ENCODE results near the gene PGAP6. TPM values are rescaled to one million over a fixed set of nuclear protein-coding genes. Genes with fewer than 3 reads are reported as not detected.

PGAP6 gene
- total and polyA plus RNA-seq, 9 of the 15 experiments (the other 6 are each of a cell fraction or from before 2014, with no cell fraction given): 0.45 to 50.2 (median 39.3) TPM

- TF ChIP-seq MGA (IDR thresholded peaks at IDR 0.05) (peak; percentile 82), TOE1 (IDR thresholded peaks at IDR 0.05; ENCODE audit: borderline replicate concordance) (peak; percentile 91), TOE1 (CRISPR knock-in tag; IDR thresholded peaks at IDR 0.05; ENCODE audit: borderline replicate concordance, low read depth) (no peak), HDAC2 (IDR thresholded peaks at IDR 0.05) (peak; percentile 86), SMARCE1 (IDR thresholded peaks at IDR 0.05) (peak; percentile 73; the same call in 1 of the 2 replicates), RBBP5 (IDR thresholded peaks at IDR 0.05; ENCODE audit: borderline replicate concordance, insufficient read depth, low read length, poor library complexity, severe bottlenecking) (peak; percentile 71), MAX (CRISPR knock-in tag; IDR thresholded peaks at IDR 0.05) (peak; percentile 88), KAT8 (IDR thresholded peaks at IDR 0.05; ENCODE audit: low read depth) (no peak), OTX1 (CRISPR knock-in tag; IDR thresholded peaks at IDR 0.05) (no peak), NKRF (IDR thresholded peaks at IDR 0.05; ENCODE audit: borderline replicate concordance) (peak; percentile 73; the same call in 1 of the 2 replicates), PCBP1 (IDR thresholded peaks at IDR 0.05; ENCODE audit: low read depth, low read length, poor library complexity, severe bottlenecking) (peak; percentile 39), ZBED1 (IDR thresholded peaks at IDR 0.05) (peak; percentile 23)
These were observed 57.1 kb downstream of the PGAP6 start (continued) for GRCh38 chr16:324451-325334.

All from K562 (cell line).